ENCODE measurements around the gene REC8. TPM values are rescaled to one million over a fixed set of nuclear protein-coding genes. Genes with fewer than 3 reads are reported as not detected.

The REC8 gene
- total RNA-seq, 1 donor: 7.5 TPM

Small RNAs within 50 kb of the gene (small RNA-seq; reads per million reads assigned to genes)
- gene AL136295.4: not detected
- not detected for gene CHMP4A
- gene IPO4: not detected
- gene IRF9: not detected
- 1.2 reads per million, percentile 23 among the genes with 10 or more reads in this experiment for gene MDP1
- gene RNA5SP383: not detected

Other genes starting within 250 kb of the REC8 start
- gene DHRS4, start 218.3 kb upstream of the REC8 start, total RNA-seq: 30.2 and 31.8 TPM in 2 replicates
- 6.8 and 8.4 TPM in 2 replicates for gene DHRS4L2, start 183.2 kb upstream of the REC8 start, total RNA-seq
- under 0.01 TPM in 1 of 2 replicates, not detected in the other for gene CARMIL3, start 120.1 kb upstream of the REC8 start, total RNA-seq
- not detected in 2 replicates for gene CPNE6, start 100.5 kb upstream of the REC8 start, total RNA-seq
- gene PCK2, start 77.8 kb upstream of the REC8 start, total RNA-seq: 33.0 and 33.9 TPM in 2 replicates
- gene DCAF11, start 57.3 kb upstream of the REC8 start, total RNA-seq: 63.8 and 79.8 TPM in 2 replicates
- gene NRL, start 57.1 kb upstream of the REC8 start, total RNA-seq: 0.97 and 1.8 TPM in 2 replicates
- not detected in 2 replicates for gene FITM1, start 41.4 kb upstream of the REC8 start, total RNA-seq
- gene PSME1, start 35.9 kb upstream of the REC8 start, total RNA-seq: 114 and 128 TPM in 2 replicates
- 5.8 and 8.3 TPM in 2 replicates for gene EMC9, start 30.5 kb upstream of the REC8 start, total RNA-seq
- 59.1 and 63.8 TPM in 2 replicates for gene PSME2, start 25.5 kb upstream of the REC8 start, total RNA-seq
- 53.4 and 53.8 TPM in 2 replicates for gene RNF31, start 24.6 kb upstream of the REC8 start, total RNA-seq
- gene IRF9, start 10.8 kb upstream of the REC8 start, total RNA-seq: 136 and 154 TPM in 2 replicates
- gene IPO4, start 16.7 kb downstream of the REC8 start, total RNA-seq: 45.1 and 55.2 TPM in 2 replicates
- gene TM9SF1, start 23.4 kb downstream of the REC8 start, total RNA-seq: 76.5 and 83.1 TPM in 2 replicates
- 0.24 TPM in 1 of 2 replicates, not detected in the other for gene TSSK4, start 33.6 kb downstream of the REC8 start, total RNA-seq
- gene CHMP4A, start 41.4 kb downstream of the REC8 start, total RNA-seq: 19.1 and 25.4 TPM in 2 replicates
- 13.1 and 15.1 TPM in 2 replicates for gene MDP1, start 44.0 kb downstream of the REC8 start, total RNA-seq
- 48.7 and 73.2 TPM in 2 replicates for gene NEDD8, start 60.3 kb downstream of the REC8 start, total RNA-seq
- 67.0 and 74.5 TPM in 2 replicates for gene GMPR2, start 60.8 kb downstream of the REC8 start, total RNA-seq
- 68.9 and 75.8 TPM in 2 replicates for gene TINF2, start 70.5 kb downstream of the REC8 start, total RNA-seq
- 1.1 and 3.1 TPM in 2 replicates for gene TGM1, start 91.1 kb downstream of the REC8 start, total RNA-seq
- 26.1 and 28.4 TPM in 2 replicates for gene RABGGTA, start 99.5 kb downstream of the REC8 start, total RNA-seq
- 20.9 and 22.6 TPM in 2 replicates for gene DHRS1, start 127.7 kb downstream of the REC8 start, total RNA-seq
- gene NOP9, start 127.8 kb downstream of the REC8 start, total RNA-seq: 18.5 and 21.7 TPM in 2 replicates
- 3.2 and 3.6 TPM in 2 replicates for gene CIDEB, start 135.9 kb downstream of the REC8 start, total RNA-seq
- gene LTB4R2, start 138.1 kb downstream of the REC8 start, total RNA-seq: 6.7 and 7.5 TPM in 2 replicates
- 1.3 and 2.6 TPM in 2 replicates for gene LTB4R, start 139.4 kb downstream of the REC8 start, total RNA-seq
- 24.2 and 35.5 TPM in 2 replicates for gene ADCY4, start 163.0 kb downstream of the REC8 start, total RNA-seq
- 29.0 and 35.1 TPM in 2 replicates for gene RIPK3, start 167.9 kb downstream of the REC8 start, total RNA-seq
- gene NFATC4, start 196.1 kb downstream of the REC8 start, total RNA-seq: 285 and 343 TPM in 2 replicates
- 26.5 and 28.4 TPM in 2 replicates for gene NYNRIN, start 226.9 kb downstream of the REC8 start, total RNA-seq

All from hair follicle dermal papilla cell (primary cell).